Measurements from ENCODE around the gene DNAJC21. TPM values are rescaled to one million over a fixed set of nuclear protein-coding genes. Genes with fewer than 3 reads are reported as not detected.
"Not testable (repeated sequence)": the region's sequence is repeated elsewhere in the genome, so short reads cannot be mapped to it uniquely, and the experiment has no call there.

The DNAJC21 gene
- total RNA-seq, 1 donor: 32.6 TPM

GRCh38 chr5:34968258-34968657, 38.9 kb downstream of the DNAJC21 start:
- DNase-seq (ENCODE audit: low read depth): no peak
- TF ChIP-seq CTCF (IDR thresholded peaks at IDR 0.05; ENCODE audit: insufficient read depth, low read length): no peak
- no peak overlapping the region for H3K4me3 ChIP-seq (ENCODE audit: low read depth, low read length)

- no peak for TF ChIP-seq CTCF (IDR thresholded peaks at IDR 0.05; ENCODE audit: insufficient read depth, low read length)
- DNase-seq (ENCODE audit: low read depth): peak; percentile 12
- H3K4me3 ChIP-seq (ENCODE audit: low read depth, low read length): no peak overlapping the region
Measured at GRCh38 chr5:34970552-34970951, 41.2 kb downstream of the DNAJC21 start.

- DNase-seq (ENCODE audit: low read depth): not testable (repeated sequence)
Measured at GRCh38 chr5:34971655-34972054, 42.3 kb downstream of the DNAJC21 start.

DNA sequence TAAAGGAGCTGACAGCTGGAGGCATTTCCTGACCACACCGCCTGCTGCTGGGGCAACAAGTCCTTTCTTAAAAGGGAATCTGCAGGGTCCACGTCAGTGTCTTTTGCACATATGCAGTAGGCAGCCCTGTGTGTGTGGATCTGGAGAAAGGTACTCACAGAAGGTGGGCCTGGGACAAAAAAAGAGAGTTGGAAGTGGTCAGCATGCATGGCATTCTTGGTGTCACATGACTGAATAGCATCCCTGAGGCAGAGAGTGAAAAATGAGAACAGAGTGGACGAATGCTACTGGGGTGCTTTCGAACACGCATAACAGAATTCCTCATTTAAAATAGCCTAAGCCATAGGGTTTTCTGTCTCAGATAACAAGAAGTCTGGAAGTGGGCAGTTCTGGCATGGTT, 47.0 kb downstream of the DNAJC21 start:
- H3K4me3 ChIP-seq (ENCODE audit: low read depth, low read length): no peak overlapping the region
- no peak for DNase-seq (ENCODE audit: low read depth)
- TF ChIP-seq CTCF (IDR thresholded peaks at IDR 0.05; ENCODE audit: insufficient read depth, low read length): no peak

More at GRCh38 chr5:34971655-34972054, 42.3 kb downstream of the DNAJC21 start:
- not testable (repeated sequence) for H3K4me3 ChIP-seq (ENCODE audit: low read depth, low read length)

GRCh38 chr5:34977934-34978613, 48.7 kb downstream of the DNAJC21 start:
- no peak for DNase-seq (ENCODE audit: low read depth)
- H3K4me3 ChIP-seq (ENCODE audit: low read depth, low read length): no peak overlapping the region
- TF ChIP-seq CTCF (IDR thresholded peaks at IDR 0.05; ENCODE audit: insufficient read depth, low read length): no peak

DNA sequence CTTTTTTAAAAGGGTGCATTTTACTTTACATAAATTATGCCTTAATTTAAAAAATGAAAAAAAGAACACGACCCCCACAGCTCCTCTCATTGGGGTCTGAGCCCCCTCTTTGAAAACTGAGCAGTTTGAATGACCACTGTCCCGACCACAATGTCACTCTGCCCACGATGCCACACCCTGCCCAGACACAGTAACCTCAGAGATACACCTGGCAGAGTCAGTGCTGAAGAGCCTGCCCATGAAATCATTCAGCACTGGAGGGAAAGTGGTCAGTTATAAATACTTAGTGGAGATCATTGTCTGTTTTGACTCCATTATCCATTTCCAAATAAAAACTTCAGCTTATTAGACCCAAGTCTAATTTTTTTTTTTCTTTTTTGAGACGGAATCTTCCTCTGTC, 49.3 kb downstream of the DNAJC21 start:
- TF ChIP-seq CTCF (IDR thresholded peaks at IDR 0.05; ENCODE audit: insufficient read depth, low read length): no peak
- H3K4me3 ChIP-seq (ENCODE audit: low read depth, low read length): no peak overlapping the region
- no peak for DNase-seq (ENCODE audit: low read depth)

- no peak for TF ChIP-seq CTCF (IDR thresholded peaks at IDR 0.05; ENCODE audit: insufficient read depth, low read length)
- H3K4me3 ChIP-seq (ENCODE audit: low read depth, low read length): no peak overlapping the region
- no peak for DNase-seq (ENCODE audit: low read depth)
Measured at GRCh38 chr5:34982823-34983222, 53.5 kb downstream of the DNAJC21 start.
